Right atrium auricular region (tissue), 2 donors: Measurements from ENCODE around the gene PGLYRP2. TPM values are rescaled to one million over a fixed set of nuclear protein-coding genes. Genes with fewer than 3 reads are reported as not detected.
"Not testable (repeated sequence)": the region's sequence is repeated elsewhere in the genome, so short reads cannot be mapped to it uniquely, and the experiment has no call there.

ENCODE experiments used
- DNase-seq: peaks from one replicate; pipeline ENCODE4 v3.0.0-alpha.2; 2019; ENCODE audit warnings: low spot score
- H3K27ac ChIP-seq, 2 donors: fragments of 200-600 bp; sonication (generic); 1 replicate in 1 of 2; 2 replicates in 1 of 2; pipeline ENCODE4 v1.5.1; 2016 to 2019
- H3K27me3 ChIP-seq, 2 donors: fragments of 200-600 bp; sonication (generic); one replicate each; pipeline versions ENCODE4 v1.5.1 to v1.6.0; 2017 to 2019
- H3K36me3 ChIP-seq: fragments of 200-600 bp; sonication (generic); one replicate; pipeline ENCODE4 v1.5.1; 2016
- H3K4me1 ChIP-seq, 2 donors: fragments of 200-600 bp; sonication (generic); one replicate each; pipeline versions ENCODE4 v1.5.1 to v1.6.0; 2017 to 2019
- H3K4me3 ChIP-seq, 2 donors: fragments of 200-600 bp; sonication (generic); 1 replicate in 1 of 2; 2 replicates in 1 of 2; pipeline ENCODE4 v1.5.1; 2017 to 2019; ENCODE audit warnings: mild to moderate bottlenecking in 1 of 2, moderate library complexity in 1 of 2
- H3K9me3 ChIP-seq, 2 donors: fragments of 200-600 bp; sonication (generic); one replicate each; pipeline ENCODE4 v1.5.1; 2019
- total RNA-seq, 2 donors: library from RNA; depleted of rRNA; stranded (reverse); fragments of >200 nt; gene quantifications; one replicate each; pipeline ENCODE4 v1.1.0, GENCODE V29; 2016
- TF ChIP-seq, protein P1 (sequence below), 2 donors: fragments of 200-600 bp; sonication (generic); IDR thresholded peaks; one replicate each; pipeline ENCODE4 v1.5.1; 2019; ENCODE audit warnings: antibody characterized with exemption in 2 of 2

Gene PGLYRP2
- total RNA-seq, 2 donors from 2014 or later = not detected

- H3K27ac ChIP-seq = no peak overlapping the region
- no peaks in the 10 kb centered on the region for H3K27me3 ChIP-seq
- H3K4me3 ChIP-seq = no peak overlapping the region
- H3K36me3 ChIP-seq = no peaks in the 10 kb centered on the region
- DNase-seq = no peak
- TF ChIP-seq, protein P1, sequence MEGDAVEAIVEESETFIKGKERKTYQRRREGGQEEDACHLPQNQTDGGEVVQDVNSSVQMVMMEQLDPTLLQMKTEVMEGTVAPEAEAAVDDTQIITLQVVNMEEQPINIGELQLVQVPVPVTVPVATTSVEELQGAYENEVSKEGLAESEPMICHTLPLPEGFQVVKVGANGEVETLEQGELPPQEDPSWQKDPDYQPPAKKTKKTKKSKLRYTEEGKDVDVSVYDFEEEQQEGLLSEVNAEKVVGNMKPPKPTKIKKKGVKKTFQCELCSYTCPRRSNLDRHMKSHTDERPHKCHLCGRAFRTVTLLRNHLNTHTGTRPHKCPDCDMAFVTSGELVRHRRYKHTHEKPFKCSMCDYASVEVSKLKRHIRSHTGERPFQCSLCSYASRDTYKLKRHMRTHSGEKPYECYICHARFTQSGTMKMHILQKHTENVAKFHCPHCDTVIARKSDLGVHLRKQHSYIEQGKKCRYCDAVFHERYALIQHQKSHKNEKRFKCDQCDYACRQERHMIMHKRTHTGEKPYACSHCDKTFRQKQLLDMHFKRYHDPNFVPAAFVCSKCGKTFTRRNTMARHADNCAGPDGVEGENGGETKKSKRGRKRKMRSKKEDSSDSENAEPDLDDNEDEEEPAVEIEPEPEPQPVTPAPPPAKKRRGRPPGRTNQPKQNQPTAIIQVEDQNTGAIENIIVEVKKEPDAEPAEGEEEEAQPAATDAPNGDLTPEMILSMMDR (IDR thresholded peaks at IDR 0.05) = no peak
- no peaks in the 10 kb centered on the region for H3K4me1 ChIP-seq
- H3K9me3 ChIP-seq = peaks cover 0 to 8% of the 10 kb centered on the region in 2 donors
Observed at GRCh38 chr19:15476325-15476724, 3.0 kb downstream of the PGLYRP2 start.

DNA sequence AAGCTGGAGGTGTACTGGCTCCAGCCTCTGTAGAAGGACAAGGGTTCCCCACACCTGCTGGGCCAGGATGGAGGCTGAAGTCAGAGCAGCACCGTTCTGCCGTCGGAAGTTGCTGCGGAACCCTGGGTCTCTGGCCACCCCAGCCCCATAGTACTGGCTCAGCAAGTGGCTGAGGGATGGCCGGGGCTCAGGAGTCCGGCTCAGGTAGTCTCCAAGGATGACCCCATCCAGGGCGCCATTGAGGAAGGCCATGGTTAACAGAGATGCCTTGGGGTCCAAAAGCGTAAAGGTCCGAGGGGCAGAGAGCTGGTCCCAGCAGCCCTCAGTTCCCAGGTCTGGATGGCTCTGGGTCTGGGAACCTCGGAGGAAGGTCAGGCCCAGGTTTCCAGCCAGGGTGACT is 3.7 kb downstream of the PGLYRP2 start:
- Histone ChIP-seq H3K36me3 (no peaks in the 10 kb centered on the region), H3K9me3 (peaks cover 0 to 8% of the 10 kb centered on the region in 2 donors)
- TF ChIP-seq, protein P1 (IDR thresholded peaks at IDR 0.05) = no peak

GRCh38 chr19:15475169-15475568 is 4.1 kb downstream of the PGLYRP2 start:
- H3K27me3 ChIP-seq = no peaks in the 10 kb centered on the region
- no peak overlapping the region for H3K27ac ChIP-seq
- TF ChIP-seq, protein P1 (IDR thresholded peaks at IDR 0.05) = no peak
- peaks cover 0 to 8% of the 10 kb centered on the region in 2 donors for H3K9me3 ChIP-seq
- H3K36me3 ChIP-seq = no peaks in the 10 kb centered on the region
- no peak overlapping the region for H3K4me3 ChIP-seq
- H3K4me1 ChIP-seq = no peaks in the 10 kb centered on the region
- no peak for DNase-seq

More for the DNA sequence above, 3.7 kb downstream of the PGLYRP2 start:
- Histone ChIP-seq H3K4me1 (no peaks in the 10 kb centered on the region), H3K27ac (no peak overlapping the region), H3K27me3 (no peaks in the 10 kb centered on the region), H3K4me3 (no peak overlapping the region)
- DNase-seq = no peak

GRCh38 chr19:15473821-15474220 is 5.5 kb downstream of the PGLYRP2 start:
- H3K27ac ChIP-seq, H3K27me3 ChIP-seq, H3K4me3 ChIP-seq, H3K9me3 ChIP-seq, H3K36me3 ChIP-seq, H3K4me1 ChIP-seq, DNase-seq: not testable (repeated sequence)

- Histone ChIP-seq H3K9me3 (peaks cover 0 to 8% of the 10 kb centered on the region in 2 donors), H3K4me1 (peaks cover 0 to 9% of the 10 kb centered on the region in 2 donors), H3K36me3 (no peaks in the 10 kb centered on the region), H3K4me3 (no peak overlapping the region), H3K27me3 (peaks cover 0 to 3% of the 10 kb centered on the region in 2 donors), H3K27ac (no peak overlapping the region)
- DNase-seq = no peak
- TF ChIP-seq, protein P1 (IDR thresholded peaks at IDR 0.05) = no peak
Observed at GRCh38 chr19:15471639-15472101, 7.6 kb downstream of the PGLYRP2 start.

GRCh38 chr19:15469513-15470297 is 9.6 kb downstream of the PGLYRP2 start:
- DNase-seq = no peak
- H3K27ac ChIP-seq = no peak overlapping the region
- no peaks in the 10 kb centered on the region for H3K36me3 ChIP-seq
- H3K4me1 ChIP-seq = peaks cover 0 to 9% of the 10 kb centered on the region in 2 donors
- TF ChIP-seq, protein P1 (IDR thresholded peaks at IDR 0.05) = no peak
- peak overlapping the region; percentile 14 to 40 for H3K4me3 ChIP-seq
- peaks cover 0 to 8% of the 10 kb centered on the region in 2 donors for H3K9me3 ChIP-seq
- peaks cover 0 to 3% of the 10 kb centered on the region in 2 donors for H3K27me3 ChIP-seq
